ENCODE measurements around the gene SMS. TPM values are rescaled to one million over a fixed set of nuclear protein-coding genes. Genes with fewer than 3 reads are reported as not detected.
A peak's percentile ranks its signal among the peaks of the same experiment; 100 is the strongest.

Gene SMS
- 53.4 TPM for total RNA-seq
- long read RNA-seq, transcript SMS-202 (11 exons, 1,837 nt): major isoform, 66 of 72 reads
- long read RNA-seq, partial matches to known transcripts: 4 of 72 reads
- long read RNA-seq, other reads (novel, unspliced or antisense): 2 of 72 reads

GRCh38 chrX:21940356-21940829, at the start of gene SMS:
TSS of gene SMS (plus strand) at chrX:21940709. CDS start at chrX:21940825, 116 bp downstream.
- no peaks in the 10 kb centered on the region for H3K9me3 ChIP-seq
- no peaks in the 10 kb centered on the region for H3K4me1 ChIP-seq
- TF ChIP-seq CTCF (IDR thresholded peaks at IDR 0.05): no peak
- intact Hi-C loops (cut with DNase I): no loop called here
- peak within 1 kb of the TSS; percentile 63 for H3K27ac ChIP-seq
- peak within 1 kb of the TSS; percentile 54 for H3K4me3 ChIP-seq
- DNase-seq (peak; percentile 89), ATAC-seq (peak; percentile 98)
- no peaks in the 10 kb centered on the region for H3K27me3 ChIP-seq
- no peaks in the 10 kb centered on the region for H3K36me3 ChIP-seq

GRCh38 chrX:21905313-21905712, 35.2 kb upstream of the SMS start:
- Histone ChIP-seq H3K4me1 (no peaks in the 10 kb centered on the region), H3K9me3 (no peaks in the 10 kb centered on the region), H3K27ac (no peak overlapping the region), H3K4me3 (no peak overlapping the region), H3K27me3 (no peaks in the 10 kb centered on the region), H3K36me3 (no peaks in the 10 kb centered on the region)
- no peak for ATAC-seq
- no peak for TF ChIP-seq CTCF (IDR thresholded peaks at IDR 0.05)
- intact Hi-C loops (cut with DNase I): no loop called here
- DNase-seq: no peak

GRCh38 chrX:21905953-21906352, 34.6 kb upstream of the SMS start:
- no peak for TF ChIP-seq CTCF (IDR thresholded peaks at IDR 0.05)
- Histone ChIP-seq H3K4me1 (no peaks in the 10 kb centered on the region), H3K9me3 (no peaks in the 10 kb centered on the region), H3K27ac (no peak overlapping the region), H3K36me3 (no peaks in the 10 kb centered on the region), H3K4me3 (no peak overlapping the region), H3K27me3 (no peaks in the 10 kb centered on the region)
- no peak for ATAC-seq
- no peak for DNase-seq
- intact Hi-C loops (cut with DNase I): no loop called here

GRCh38 chrX:21907260-21907659, 33.2 kb upstream of the SMS start:
- TF ChIP-seq CTCF (IDR thresholded peaks at IDR 0.05): no peak
- ATAC-seq (no peak), DNase-seq (no peak)
- H3K9me3 ChIP-seq: no peaks in the 10 kb centered on the region
- intact Hi-C loops (cut with DNase I): no loop called here
- H3K4me3 ChIP-seq: no peak overlapping the region
- H3K27ac ChIP-seq: no peak overlapping the region
- no peaks in the 10 kb centered on the region for H3K36me3 ChIP-seq
- no peaks in the 10 kb centered on the region for H3K4me1 ChIP-seq
- H3K27me3 ChIP-seq: no peaks in the 10 kb centered on the region

- ATAC-seq: no peak
- Histone ChIP-seq H3K4me3 (no peak overlapping the region), H3K36me3 (no peaks in the 10 kb centered on the region), H3K4me1 (no peaks in the 10 kb centered on the region), H3K27ac (no peak overlapping the region), H3K9me3 (no peaks in the 10 kb centered on the region), H3K27me3 (no peaks in the 10 kb centered on the region)
- no peak for TF ChIP-seq CTCF (IDR thresholded peaks at IDR 0.05)
- intact Hi-C loops (cut with DNase I): no loop called here
- no peak for DNase-seq
Measured at GRCh38 chrX:21911481-21911880, 29.0 kb upstream of the SMS start.

GRCh38 chrX:21912220-21912619, 28.3 kb upstream of the SMS start:
- TF ChIP-seq CTCF (IDR thresholded peaks at IDR 0.05): no peak
- ATAC-seq: no peak
- intact Hi-C loops (cut with DNase I): no loop called here

More at GRCh38 chrX:21912220-21912619, 28.3 kb upstream of the SMS start:
- H3K27me3 ChIP-seq: no peaks in the 10 kb centered on the region
- H3K4me1 ChIP-seq: no peaks in the 10 kb centered on the region
- no peaks in the 10 kb centered on the region for H3K9me3 ChIP-seq
- no peak overlapping the region for H3K27ac ChIP-seq
- DNase-seq: no peak
- no peak overlapping the region for H3K4me3 ChIP-seq
- no peaks in the 10 kb centered on the region for H3K36me3 ChIP-seq

Measured in upper lobe of right lung (tissue), 1 donor.